HUES48 (cell line): ENCODE results near the gene RNF213.

Source experiments
- H3K27ac ChIP-seq: one replicate; pipeline ENCODE4 v1.7.0; 2013; ENCODE audit warnings: low read depth, low read length, inconsistent platforms
- H3K27me3 ChIP-seq: 2 replicates; pipeline ENCODE4 v1.6.1; 2013; ENCODE audit warnings: mild to moderate bottlenecking, low read length; ENCODE audit not compliant: control insufficient read depth, insufficient read depth
- H3K36me3 ChIP-seq: 2 replicates; pipeline ENCODE4 v1.6.1; 2013; ENCODE audit warnings: low read length; ENCODE audit not compliant: control insufficient read depth, insufficient read depth
- H3K4me1 ChIP-seq: 2 replicates; pipeline ENCODE4 v1.6.1; 2013; ENCODE audit warnings: mild to moderate bottlenecking, low read length; ENCODE audit not compliant: control insufficient read depth, insufficient read depth
- H3K4me3 ChIP-seq: 2 replicates; pipeline ENCODE4 v1.5.1; 2013; ENCODE audit warnings: mild to moderate bottlenecking, low read depth, low read length
- H3K9ac ChIP-seq: 2 replicates; pipeline ENCODE4 v1.6.1; 2013; ENCODE audit warnings: mild to moderate bottlenecking, low read depth, low read length, moderate library complexity
- H3K9me3 ChIP-seq: 2 replicates; pipeline ENCODE4 v1.6.1; 2013; ENCODE audit warnings: low read length; ENCODE audit not compliant: control insufficient read depth, insufficient read depth

The RNF213 gene

DNA sequence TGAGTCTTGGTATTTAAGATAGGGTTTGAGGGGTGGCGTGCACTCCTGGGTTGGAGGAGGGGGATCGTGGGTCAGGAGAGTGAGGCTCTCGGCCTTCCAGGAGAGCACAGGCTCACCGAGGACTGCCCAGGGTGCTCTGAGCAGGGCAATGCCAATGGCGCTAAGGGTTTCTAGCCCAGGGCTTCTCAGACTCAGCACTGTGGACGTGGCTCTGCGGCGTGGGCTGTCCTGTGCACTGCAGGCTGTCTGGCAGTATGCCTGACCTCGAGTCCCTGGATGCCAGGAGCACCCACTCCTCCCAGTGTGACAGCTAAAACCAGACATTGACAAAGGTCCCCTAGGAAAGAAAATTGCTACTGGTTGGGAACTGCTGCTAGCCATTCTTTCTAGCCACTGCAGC, 117.1 kb downstream of the RNF213 start:
- H3K9ac ChIP-seq: no peak overlapping the region
- no peak overlapping the region for H3K4me3 ChIP-seq
- H3K27me3 ChIP-seq: no peaks in the 10 kb centered on the region
- 0 out of 2 replicates have a peak, but pooled peaks cover 8% of the 10 kb centered on the region for H3K4me1 ChIP-seq
- H3K9me3 ChIP-seq: no peaks in the 10 kb centered on the region
- H3K27ac ChIP-seq: no peak overlapping the region
- H3K36me3 ChIP-seq: peaks cover 91% of the 10 kb centered on the region

DNA sequence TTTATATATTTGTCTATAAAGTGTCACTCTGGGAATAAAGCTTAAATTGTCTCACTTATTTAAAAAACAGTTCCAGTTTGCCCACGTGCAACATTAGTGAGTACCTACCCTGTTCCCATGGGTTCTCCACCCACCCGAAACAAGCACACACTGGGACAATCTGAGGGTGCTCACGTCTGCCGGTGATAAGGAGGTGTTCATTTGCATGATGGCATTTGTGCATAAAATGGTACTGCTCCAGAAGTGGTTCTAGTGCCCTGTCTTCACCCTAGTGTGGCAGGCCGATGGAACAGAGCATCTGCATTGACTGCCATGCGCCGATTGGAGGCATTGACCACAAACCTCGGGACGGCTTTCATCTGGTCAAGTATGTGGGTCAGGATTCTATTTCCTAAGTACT, 118.7 kb downstream of the RNF213 start:
- H3K9me3 ChIP-seq: no peaks in the 10 kb centered on the region
- H3K27ac ChIP-seq: no peak overlapping the region
- no peak overlapping the region for H3K9ac ChIP-seq
- no peaks in the 10 kb centered on the region for H3K27me3 ChIP-seq
- 0 out of 2 replicates have a peak, but pooled peaks cover 8% of the 10 kb centered on the region for H3K4me1 ChIP-seq
- H3K36me3 ChIP-seq: peaks cover 95% of the 10 kb centered on the region
- no peak overlapping the region for H3K4me3 ChIP-seq

DNA sequence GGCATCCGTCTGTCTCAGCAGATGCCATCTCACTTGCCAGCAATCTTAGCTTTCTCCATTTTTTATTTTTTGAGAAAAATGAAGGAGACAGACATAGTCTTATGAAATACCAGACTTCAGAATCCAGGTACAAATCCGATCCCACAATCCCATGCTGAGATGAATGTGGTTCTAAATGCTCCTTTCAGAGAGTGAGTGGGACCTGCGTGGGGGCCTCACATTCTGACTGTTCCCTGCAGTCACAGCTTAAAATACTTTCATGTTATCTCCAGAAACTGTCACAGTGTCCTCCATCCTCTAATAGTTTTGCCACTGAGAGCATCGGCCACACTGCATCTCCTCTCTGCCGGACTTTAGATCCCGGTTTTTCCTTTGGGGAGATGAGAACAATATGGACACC, 119.4 kb downstream of the RNF213 start:
- no peak overlapping the region for H3K4me3 ChIP-seq
- no peaks in the 10 kb centered on the region for H3K9me3 ChIP-seq
- peaks cover 95% of the 10 kb centered on the region for H3K36me3 ChIP-seq
- no peak overlapping the region for H3K9ac ChIP-seq
- no peak overlapping the region for H3K27ac ChIP-seq
- 0 out of 2 replicates have a peak, but pooled peaks cover 2% of the 10 kb centered on the region for H3K4me1 ChIP-seq
- H3K27me3 ChIP-seq: no peaks in the 10 kb centered on the region

DNA sequence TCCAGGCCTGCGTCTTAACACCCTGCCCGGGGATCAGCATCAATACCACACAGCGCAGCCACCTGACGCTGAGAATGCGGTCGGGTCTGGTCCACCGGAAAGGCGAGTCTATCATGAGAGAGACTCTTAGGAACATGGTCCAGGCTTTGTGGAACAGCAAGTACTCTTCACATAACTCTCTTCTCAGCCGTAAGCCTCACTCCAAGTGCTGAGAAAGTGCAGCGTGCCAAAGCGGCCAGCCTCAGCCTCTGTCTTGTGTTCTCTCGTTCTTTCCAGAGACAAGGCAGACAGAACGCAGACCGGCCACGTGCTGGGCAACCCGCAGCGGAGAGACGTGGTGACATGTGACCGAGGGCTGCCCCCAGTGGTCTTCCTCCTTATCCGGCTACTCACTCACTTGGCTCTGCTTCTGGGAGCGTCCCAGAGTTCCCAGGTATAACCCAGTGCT, 119.9 kb downstream of the RNF213 start:
- Histone ChIP-seq H3K9ac (no peak overlapping the region), H3K27me3 (no peaks in the 10 kb centered on the region), H3K36me3 (peaks cover 97% of the 10 kb centered on the region), H3K4me1 (no peaks in the 10 kb centered on the region), H3K27ac (no peak overlapping the region), H3K4me3 (no peak overlapping the region), H3K9me3 (no peaks in the 10 kb centered on the region)

DNA sequence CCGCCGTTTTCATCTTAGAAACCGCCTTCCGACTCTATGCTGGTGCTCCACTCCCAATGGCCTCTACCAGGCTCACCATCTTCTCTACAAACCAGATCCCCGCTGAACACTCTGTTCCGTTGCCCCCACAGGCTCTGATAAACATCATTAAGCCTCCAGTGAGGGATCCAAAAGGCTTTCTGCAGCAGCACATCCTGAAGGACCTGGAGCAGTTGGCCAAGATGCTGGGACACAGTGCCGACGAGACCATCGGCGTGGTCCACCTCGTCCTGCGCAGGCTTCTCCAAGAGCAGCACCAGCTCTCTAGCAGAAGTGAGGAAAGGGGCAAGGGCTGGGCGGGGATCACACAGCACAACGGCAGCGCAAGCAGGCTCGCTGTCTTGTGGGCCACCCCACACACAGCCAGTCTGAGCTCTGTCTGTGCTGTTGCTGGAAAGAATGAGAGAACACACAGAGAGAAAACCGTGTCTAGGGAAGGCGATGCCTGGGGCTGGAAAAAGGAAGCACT, 120.8 kb downstream of the RNF213 start:
- Histone ChIP-seq H3K4me1 (no peaks in the 10 kb centered on the region), H3K27ac (no peak overlapping the region), H3K4me3 (no peak overlapping the region), H3K9me3 (no peaks in the 10 kb centered on the region), H3K9ac (no peak overlapping the region), H3K27me3 (no peaks in the 10 kb centered on the region), H3K36me3 (peaks cover 97% of the 10 kb centered on the region)

DNA sequence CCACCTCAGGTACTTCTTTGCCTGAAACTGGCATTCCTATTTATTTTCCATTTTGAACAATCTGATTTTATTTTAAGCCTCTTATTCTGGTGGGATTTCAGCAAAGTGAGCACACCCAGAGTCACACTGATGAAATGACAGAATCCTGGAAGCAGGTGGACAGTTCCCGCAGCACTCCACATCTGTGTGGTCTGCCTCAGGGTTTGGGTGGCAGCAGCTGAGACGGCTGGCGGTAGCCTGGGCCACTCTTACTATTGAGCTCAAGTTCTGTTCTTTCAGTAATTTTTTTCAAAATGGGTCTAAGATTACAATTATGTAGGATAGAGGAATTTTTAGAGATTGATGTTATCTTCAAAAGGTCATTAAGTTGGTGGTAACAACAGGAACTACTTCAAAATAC, 121.8 kb downstream of the RNF213 start:
- Histone ChIP-seq H3K4me1 (no peaks in the 10 kb centered on the region), H3K4me3 (no peak overlapping the region), H3K27ac (no peak overlapping the region), H3K9ac (no peak overlapping the region), H3K36me3 (peaks cover 96% of the 10 kb centered on the region), H3K27me3 (no peaks in the 10 kb centered on the region), H3K9me3 (no peaks in the 10 kb centered on the region)

DNA sequence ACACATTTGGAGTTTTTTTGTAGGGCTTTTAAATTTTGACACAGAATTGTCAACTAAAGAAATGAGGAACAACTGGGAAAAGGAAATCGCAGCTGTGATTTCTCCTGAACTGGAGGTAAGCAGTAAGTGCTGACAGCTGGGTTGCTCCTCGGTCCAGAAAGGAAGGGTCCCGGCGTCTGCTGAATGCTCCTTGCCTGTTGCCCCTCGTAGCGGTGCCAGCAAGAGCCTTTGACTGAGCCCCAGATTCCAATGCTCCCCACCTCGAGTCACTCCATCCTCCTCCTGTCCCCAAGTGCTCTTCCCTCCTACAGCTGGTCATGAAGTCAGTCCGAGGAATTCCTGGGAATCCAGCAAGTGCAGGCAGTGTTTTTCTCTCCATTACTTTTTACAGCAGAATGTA, 122.3 kb downstream of the RNF213 start:
- H3K9ac ChIP-seq: no peak overlapping the region
- H3K27ac ChIP-seq: no peak overlapping the region
- no peaks in the 10 kb centered on the region for H3K27me3 ChIP-seq
- no peaks in the 10 kb centered on the region for H3K4me1 ChIP-seq
- peaks cover 94% of the 10 kb centered on the region for H3K36me3 ChIP-seq
- H3K4me3 ChIP-seq: no peak overlapping the region
- H3K9me3 ChIP-seq: no peaks in the 10 kb centered on the region

DNA sequence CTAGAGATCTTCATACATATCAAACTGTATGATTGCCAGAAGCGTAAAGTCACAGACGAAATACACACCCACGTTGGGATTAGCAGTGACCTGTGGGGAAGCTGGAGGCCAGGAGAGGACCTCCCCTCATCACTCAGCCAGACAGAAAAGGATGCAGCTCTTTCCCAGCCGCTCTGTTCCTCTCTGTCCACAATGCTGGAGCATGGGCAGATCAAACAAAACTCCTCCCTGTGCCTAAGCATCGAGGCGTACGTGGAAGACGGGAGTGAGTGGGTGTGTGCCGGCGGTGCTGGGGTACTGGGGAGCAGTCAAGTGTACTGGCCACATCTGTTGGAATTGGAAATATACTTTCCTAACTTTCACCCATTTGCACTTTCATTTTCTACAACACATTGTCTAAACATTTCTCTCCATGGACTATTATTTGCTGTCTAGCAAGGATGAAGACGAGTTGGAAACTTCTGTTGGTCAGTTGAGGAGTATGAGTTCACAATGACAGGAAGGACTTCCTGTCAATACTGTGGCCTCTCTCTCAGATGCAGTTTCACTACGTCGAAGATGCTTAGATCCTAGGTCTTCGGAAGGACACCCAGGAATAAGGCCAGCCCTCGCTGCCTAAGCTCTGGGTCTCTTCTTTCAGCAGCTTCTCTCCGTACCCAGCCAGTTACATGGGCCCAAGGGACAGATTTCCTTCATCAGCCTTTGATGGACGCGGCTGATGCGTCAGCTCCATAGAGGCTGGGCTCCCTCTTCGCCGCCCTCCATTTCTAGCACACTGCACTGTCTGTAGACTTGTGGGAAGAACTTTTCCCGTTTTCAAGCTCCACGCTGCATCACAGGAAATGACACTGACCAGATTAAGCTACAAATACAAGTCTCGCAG, 123.7 kb downstream of the RNF213 start:
- H3K36me3 ChIP-seq: peaks cover 93% of the 10 kb centered on the region
- H3K9ac ChIP-seq: no peak overlapping the region
- no peaks in the 10 kb centered on the region for H3K9me3 ChIP-seq
- no peaks in the 10 kb centered on the region for H3K27me3 ChIP-seq
- no peak overlapping the region for H3K27ac ChIP-seq
- H3K4me1 ChIP-seq: no peaks in the 10 kb centered on the region
- no peak overlapping the region for H3K4me3 ChIP-seq

DNA sequence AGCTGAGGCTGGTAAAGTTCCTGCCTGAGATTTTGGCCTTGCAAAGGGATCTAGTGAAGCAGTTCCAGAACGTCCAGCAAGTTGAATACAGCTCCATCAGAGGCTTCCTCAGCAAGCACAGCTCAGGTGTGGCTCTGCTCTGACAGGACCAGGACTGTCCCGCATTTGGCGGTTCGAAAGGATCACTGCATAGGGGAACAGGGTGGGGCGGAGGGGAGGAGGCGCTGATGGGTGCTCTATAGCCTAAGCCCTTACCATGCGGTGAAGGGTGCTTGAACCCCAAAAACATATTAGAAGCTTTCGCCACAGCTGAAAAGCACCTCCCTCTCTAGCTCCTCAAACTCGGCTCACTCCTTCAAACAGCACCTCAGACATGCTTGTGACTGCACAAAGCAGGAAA, 124.4 kb downstream of the RNF213 start:
- no peaks in the 10 kb centered on the region for H3K9me3 ChIP-seq
- no peaks in the 10 kb centered on the region for H3K27me3 ChIP-seq
- no peak overlapping the region for H3K27ac ChIP-seq
- H3K4me1 ChIP-seq: peaks cover 3% of the 10 kb centered on the region; the same call in 1 of the 2 replicates
- H3K9ac ChIP-seq: no peak overlapping the region
- no peak overlapping the region for H3K4me3 ChIP-seq
- H3K36me3 ChIP-seq: peaks cover 93% of the 10 kb centered on the region

DNA sequence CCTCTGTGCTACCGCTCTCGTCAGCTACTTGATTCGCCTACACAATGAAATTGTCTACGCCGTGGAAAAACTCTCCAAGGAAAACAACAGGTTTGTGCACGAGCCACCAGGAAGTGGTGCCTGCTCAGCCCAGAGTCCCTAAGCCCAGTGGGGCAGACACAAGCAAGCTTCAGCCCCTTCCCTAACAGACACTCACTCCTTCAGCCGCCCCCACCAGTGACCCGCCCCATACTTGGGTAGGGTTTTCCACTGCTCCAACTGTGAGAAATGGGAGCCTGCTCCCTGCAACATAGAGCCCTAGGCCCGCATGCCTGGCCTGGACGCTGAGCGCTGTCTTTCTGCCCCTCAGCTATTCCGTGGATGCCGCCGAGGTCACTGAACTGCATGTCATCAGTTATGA, 125.7 kb downstream of the RNF213 start:
- Histone ChIP-seq H3K27ac (no peak overlapping the region), H3K4me3 (no peak overlapping the region), H3K36me3 (peaks cover 87% of the 10 kb centered on the region), H3K9me3 (no peaks in the 10 kb centered on the region), H3K9ac (no peak overlapping the region), H3K27me3 (no peaks in the 10 kb centered on the region), H3K4me1 (peaks cover 3% of the 10 kb centered on the region; the same call in 1 of the 2 replicates)

DNA sequence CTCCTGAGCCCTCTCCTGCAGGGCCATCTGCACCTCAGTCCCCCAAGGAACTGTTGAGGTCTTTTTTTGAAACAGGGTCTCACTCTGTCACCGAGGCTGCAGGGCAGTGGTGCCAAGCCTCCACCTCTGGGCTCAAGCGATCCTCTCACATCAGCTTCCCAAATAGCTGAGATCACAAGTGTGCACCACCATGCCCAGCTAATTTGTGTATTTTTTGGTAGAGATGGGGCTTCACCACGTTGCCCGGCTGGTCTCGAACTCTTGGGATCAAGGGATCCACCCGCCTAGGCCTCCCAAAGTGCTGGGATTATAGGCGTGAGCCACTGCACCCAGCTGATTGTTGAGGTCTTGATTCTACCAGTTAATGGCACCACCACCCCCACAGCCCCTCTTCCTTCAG, 126.4 kb downstream of the RNF213 start:
- H3K9ac ChIP-seq: no peak overlapping the region
- H3K36me3 ChIP-seq: peaks cover 86% of the 10 kb centered on the region
- H3K4me3 ChIP-seq: no peak overlapping the region
- no peaks in the 10 kb centered on the region for H3K27me3 ChIP-seq
- no peak overlapping the region for H3K27ac ChIP-seq
- H3K4me1 ChIP-seq: peaks cover 3% of the 10 kb centered on the region; the same call in 1 of the 2 replicates
- no peaks in the 10 kb centered on the region for H3K9me3 ChIP-seq
